NCI-H82 (cell line): Measurements from ENCODE around the gene GRIP1.
"Not testable (repeated sequence)": the region's sequence is repeated elsewhere in the genome, so short reads cannot be mapped to it uniquely, and the experiment has no call there.

Experiments used
- DNase-seq: peaks from one replicate; lab custom pipeline; 2025; lab: John Stamatoyannopoulos, UW

GRIP1 gene

GRCh38 chr12:66516133-66516532, 162.7 kb downstream of the GRIP1 start:
- DNase-seq, result no peak

GRCh38 chr12:66514581-66514980, 164.3 kb downstream of the GRIP1 start:
- DNase-seq, result no peak

- DNase-seq, result no peak
These were observed 170.9 kb downstream of the GRIP1 start for GRCh38 chr12:66508025-66508424.

GRCh38 chr12:66503746-66504145, 175.1 kb downstream of the GRIP1 start:
- DNase-seq, result no peak

- DNase-seq, result peak; percentile 5
These were observed 176.0 kb downstream of the GRIP1 start for GRCh38 chr12:66502911-66503310.

DNA sequence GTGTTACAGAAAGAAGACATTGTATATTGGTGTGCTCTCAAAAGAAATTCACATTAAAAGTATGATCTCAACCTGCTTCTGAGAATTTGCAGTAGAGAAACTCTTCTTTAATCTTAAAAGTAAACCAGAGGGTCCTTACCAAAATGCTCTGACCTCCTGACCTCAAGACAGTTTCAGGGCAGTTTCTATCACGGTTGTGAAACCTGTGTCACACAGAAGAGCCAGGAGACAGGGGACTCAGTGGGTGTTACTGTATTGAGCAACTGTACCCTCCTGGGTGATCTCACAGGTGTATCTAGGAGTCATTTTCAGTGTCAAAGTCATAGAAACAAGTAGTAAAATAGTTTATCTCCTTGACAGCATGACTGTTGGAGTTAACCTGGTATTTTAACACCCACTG, 178.0 kb downstream of the GRIP1 start:
- DNase-seq, result no peak

DNA sequence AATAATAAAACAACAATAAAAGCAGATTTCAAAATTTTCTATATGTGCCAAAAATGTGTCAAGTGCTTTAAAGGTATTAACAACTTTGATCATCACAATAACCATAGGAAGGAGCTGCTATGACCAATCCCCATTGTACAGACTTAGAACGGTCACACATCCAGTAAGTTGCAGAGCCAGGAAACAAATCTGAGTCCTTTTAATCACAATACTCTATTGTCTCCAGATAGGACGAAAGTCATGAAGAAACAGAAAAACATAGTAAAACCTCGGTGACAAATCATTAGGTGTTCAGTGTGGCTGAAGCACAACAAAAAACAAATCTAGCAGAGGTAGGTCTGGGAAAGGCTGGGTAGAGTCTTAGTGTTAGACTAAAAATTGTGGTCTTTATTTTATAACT, 178.8 kb downstream of the GRIP1 start:
- DNase-seq, result no peak

GRCh38 chr12:66499000-66499399, 179.9 kb downstream of the GRIP1 start:
- DNase-seq, result no peak

GRCh38 chr12:66498059-66498458, 180.8 kb downstream of the GRIP1 start:
- not testable (repeated sequence) for DNase-seq

GRCh38 chr12:66497008-66497897, 181.6 kb downstream of the GRIP1 start:
- no peak for DNase-seq

DNA sequence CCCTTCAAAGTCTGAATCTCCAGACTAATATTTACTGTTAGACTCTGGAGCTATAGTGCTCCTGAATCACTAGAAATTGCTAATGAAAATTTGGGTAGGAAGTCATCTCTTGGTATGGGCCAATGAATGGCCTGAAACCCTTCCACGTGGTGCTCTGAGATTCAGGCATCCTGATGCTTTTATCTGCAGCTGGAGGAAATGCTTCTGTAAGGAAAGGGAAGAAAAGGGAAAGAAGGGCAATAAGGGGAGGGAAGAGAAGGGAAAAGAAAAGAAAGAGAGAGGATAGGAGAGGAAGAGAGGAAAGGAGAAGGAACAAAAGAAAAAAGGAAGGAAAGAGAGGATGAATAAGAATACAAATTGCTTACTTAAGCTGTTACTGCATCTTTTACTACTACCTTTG, 182.3 kb downstream of the GRIP1 start:
- DNase-seq, result no peak

- no peak for DNase-seq
These were observed 183.2 kb downstream of the GRIP1 start for GRCh38 chr12:66495709-66496108.

DNA sequence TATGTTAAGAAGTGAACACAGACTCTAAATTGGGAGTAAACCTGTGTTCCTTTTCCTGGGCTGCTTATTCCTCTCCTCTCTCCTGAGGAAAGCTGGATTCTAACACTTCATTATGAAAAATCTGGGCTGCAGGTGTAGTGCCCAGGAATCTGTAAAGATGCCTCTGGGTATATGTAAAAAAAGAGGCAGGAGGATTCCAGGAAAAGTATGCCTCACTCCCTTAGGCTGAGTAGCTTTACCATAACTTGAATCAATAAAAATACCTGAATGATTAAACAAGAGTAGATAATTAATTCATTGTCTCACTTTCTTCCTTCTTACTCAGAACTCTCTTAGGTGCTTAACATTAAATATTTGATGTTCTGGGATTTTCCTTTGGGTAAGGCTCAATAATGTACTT, 185.1 kb downstream of the GRIP1 start:
- DNase-seq, result no peak

DNA sequence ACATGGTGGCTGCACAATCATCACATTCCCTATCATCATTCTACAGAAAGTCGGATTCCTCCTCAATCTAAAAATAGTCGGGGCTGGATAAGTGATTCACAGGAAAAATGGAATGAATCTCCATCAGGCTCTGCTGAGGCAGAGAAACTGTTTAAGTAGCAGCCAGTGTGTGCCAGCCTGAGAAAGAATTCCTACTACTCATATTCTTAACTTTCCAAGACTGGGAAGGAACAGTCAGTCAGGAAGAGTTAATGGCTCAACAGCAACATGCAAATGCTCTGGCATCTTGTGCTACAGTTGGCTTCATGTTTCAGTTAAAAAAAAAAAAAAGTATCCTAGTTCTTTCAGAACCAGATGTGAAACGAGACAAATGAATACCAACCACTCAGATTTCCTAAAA, 187.0 kb downstream of the GRIP1 start:
- DNase-seq, result no peak

GRCh38 chr12:66482351-66483203, 196.3 kb downstream of the GRIP1 start:
- peak; percentile 31 for DNase-seq

DNA sequence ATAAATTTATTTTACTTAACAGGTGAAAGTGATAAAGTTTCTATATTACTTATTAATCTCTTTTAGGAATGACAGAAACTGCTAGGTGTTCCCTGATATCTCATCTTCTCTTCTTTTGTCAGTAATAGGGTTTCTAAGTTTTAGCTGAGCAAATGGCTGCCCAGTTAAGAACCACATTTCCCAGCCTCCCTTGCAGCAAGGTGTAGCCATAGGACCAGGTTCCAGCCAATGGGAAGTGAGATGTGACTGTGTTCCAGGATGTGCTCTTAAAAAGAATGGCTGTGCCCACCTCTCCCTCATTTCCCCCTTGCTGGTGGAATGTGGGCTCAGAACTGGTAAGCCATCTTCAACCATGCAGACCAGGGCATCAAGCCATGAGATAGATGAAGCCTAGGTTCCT, 210.9 kb downstream of the GRIP1 start:
- DNase-seq, result peak; percentile 26

GRCh38 chr12:66461331-66461730, 217.5 kb downstream of the GRIP1 start:
- DNase-seq, result no peak

GRCh38 chr12:66459944-66460482, 218.9 kb downstream of the GRIP1 start:
- no peak for DNase-seq

DNA sequence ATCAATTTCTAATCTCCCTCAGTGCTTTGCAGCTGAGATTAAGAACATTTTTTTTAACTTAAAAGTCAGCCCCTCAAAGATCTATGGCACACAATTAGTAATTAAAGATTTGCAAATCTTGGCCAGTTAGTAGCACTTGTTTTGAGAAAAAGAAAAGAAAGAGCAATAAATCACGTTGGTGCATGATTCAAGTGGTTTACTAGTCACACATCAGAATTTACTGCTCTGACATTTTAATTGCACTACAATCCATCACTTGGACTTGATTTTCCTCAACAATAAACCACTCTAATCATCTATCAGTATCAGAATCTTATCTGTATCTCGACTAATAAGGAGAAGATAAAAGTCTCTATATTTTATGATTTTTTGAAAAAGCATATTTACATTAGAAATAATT, 222.3 kb downstream of the GRIP1 start:
- no peak for DNase-seq

GRCh38 chr12:66453844-66454243, 225.0 kb downstream of the GRIP1 start:
- DNase-seq, result no peak

- no peak for DNase-seq
These were observed 225.8 kb downstream of the GRIP1 start for GRCh38 chr12:66453120-66453519.

DNA sequence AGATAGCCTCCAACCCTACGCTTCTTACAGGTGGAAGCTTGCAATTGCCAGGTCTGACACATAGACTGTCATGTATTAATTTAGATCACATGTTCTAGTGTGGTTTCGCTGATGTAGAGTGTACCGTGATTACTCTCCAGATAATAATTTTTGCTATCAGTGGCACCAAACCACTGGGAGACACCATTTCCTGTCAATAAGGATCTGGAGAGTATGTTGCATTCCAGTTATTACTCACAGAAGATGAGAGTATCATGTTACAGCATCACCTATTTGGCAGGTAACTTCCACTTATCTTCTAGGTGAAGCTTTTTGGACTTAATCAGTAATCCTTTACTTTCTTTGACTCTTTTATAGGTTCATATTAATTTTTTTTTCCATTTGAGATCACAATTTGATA, 229.3 kb downstream of the GRIP1 start:
- DNase-seq, result no peak

DNA sequence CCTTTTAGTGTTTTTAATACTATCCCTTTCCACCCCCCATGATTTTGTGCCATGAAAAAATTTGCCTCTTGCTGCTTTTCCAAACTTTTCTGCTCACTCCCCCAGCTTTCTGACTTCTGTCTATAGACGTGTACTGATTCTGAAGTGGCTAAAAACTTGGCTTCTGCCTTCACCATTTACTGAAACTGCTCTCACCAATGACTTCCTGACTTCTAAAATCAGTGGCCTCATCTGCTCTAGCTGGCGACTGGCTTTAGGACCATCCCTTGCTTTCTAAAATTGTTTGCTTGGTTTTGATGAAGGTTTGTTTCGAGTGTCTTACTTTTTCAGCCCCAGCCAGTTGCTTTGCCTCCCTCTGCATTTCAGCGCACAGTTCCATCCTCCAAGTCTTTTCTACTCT, 231.2 kb downstream of the GRIP1 start:
- no peak for DNase-seq
